ENCODE data around the gene CHD1.

DNA sequence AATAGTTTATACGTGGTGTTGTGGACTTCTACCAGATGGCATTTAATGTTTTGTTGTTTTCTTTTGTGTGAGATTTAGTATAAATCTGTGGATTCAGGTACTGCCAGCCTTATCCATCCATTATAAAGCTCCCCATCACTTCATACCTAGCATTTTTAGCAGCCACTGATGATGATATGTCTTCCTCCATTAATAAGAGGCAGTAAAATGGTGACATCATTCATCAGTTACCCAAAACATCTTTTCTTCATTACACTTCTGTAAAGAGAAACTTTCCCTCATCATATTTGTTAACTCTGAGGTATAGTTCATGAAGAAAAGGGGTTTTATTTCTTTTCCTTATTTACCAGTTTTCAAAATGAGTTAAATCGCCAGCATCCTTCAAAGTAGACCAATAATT is 19.4 kb downstream of the CHD1 start:
- TF ChIP-seq, protein P1, sequence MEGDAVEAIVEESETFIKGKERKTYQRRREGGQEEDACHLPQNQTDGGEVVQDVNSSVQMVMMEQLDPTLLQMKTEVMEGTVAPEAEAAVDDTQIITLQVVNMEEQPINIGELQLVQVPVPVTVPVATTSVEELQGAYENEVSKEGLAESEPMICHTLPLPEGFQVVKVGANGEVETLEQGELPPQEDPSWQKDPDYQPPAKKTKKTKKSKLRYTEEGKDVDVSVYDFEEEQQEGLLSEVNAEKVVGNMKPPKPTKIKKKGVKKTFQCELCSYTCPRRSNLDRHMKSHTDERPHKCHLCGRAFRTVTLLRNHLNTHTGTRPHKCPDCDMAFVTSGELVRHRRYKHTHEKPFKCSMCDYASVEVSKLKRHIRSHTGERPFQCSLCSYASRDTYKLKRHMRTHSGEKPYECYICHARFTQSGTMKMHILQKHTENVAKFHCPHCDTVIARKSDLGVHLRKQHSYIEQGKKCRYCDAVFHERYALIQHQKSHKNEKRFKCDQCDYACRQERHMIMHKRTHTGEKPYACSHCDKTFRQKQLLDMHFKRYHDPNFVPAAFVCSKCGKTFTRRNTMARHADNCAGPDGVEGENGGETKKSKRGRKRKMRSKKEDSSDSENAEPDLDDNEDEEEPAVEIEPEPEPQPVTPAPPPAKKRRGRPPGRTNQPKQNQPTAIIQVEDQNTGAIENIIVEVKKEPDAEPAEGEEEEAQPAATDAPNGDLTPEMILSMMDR (IDR thresholded peaks at IDR 0.05): no peak
- TF ChIP-seq POLR2A (IDR thresholded peaks at IDR 0.05): no peak
